ENCODE data around the gene CALN1.
"Not testable (repeated sequence)": the region's sequence is repeated elsewhere in the genome, so short reads cannot be mapped to it uniquely, and the experiment has no call there.

The CALN1 gene

DNA sequence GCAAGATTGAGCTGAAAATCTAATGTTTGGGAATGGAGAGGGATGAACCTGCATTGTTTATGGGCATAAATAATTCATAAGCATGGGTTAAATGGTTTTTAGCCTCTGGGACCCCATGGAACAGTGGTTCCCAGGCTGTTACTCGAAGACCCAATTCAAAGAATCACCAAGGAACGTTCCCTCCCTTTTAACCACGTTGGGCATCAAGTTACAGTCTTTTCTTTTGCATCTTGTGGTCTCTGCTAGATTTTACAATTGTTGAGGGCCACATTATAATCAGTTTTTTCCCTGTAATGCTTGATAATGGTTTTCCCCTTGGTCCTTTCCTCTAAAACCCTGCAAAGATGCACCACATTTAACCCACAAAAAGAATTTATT is 2.5 kb downstream of the CALN1 start:
- DNase-seq, result no peak

GRCh38 chr7:72408966-72409637 is 3.0 kb downstream of the CALN1 start:
- DNase-seq, result no peak

- no peak for DNase-seq
Observed at GRCh38 chr7:72406820-72407403, 5.2 kb downstream of the CALN1 start.

GRCh38 chr7:72405871-72406270 is 6.3 kb downstream of the CALN1 start:
- DNase-seq, result peak in 7 of 58 donors; percentile 1 to 25 (median 7)

- peak in 39 of 58 donors; percentile 0 to 65 (median 28) for DNase-seq
Observed at GRCh38 chr7:72405418-72405817, 6.7 kb downstream of the CALN1 start.

DNA sequence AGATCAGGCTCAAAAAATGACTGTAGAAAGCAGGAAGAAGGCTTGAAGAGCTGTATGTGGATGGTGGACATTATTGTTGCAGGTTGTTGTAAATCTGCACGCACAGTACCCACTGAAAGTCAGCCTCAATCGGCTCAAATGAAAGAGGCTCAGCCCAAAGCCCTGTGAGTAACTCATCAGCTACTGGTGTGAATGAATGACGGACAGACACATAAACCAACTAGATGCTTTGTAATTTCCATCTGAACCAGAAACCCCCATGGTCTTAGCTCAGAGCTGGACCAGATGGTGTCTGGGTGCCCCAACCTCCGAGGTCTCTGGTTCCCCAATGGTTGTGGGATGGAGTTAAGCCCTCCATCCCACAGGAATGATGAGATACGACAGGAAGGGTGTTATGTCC is 7.4 kb downstream of the CALN1 start:
- no peak for DNase-seq

DNA sequence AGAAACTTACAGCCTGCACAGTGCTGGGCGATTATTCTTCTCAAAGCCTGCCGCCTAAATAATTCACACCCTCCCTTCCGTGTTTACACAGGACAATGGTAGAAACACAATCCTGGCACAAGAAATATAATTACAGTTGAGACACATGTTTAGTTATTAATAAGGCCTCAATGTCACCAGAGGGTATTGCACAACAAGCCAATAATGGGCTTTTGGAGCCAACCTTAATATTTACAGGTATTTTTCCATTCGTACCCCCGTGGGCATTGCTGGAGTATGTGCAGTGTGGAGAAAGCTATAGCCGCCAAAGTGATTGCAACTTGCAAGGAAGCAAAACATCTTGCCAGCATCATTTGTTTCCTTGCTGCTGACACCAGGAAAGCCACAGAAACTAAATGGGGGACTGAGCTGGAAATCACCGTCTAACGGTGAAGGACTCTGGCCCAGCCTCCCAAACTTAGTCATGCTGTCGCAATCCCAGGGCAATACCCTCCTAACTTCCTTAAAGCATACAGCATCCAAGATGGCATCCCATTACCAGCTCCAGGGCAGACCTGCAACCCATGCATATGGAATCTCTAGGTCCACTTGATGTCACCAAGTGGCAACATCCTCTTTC is 8.6 kb downstream of the CALN1 start:
- DNase-seq, result no peak

- DNase-seq, result no peak
Observed at GRCh38 chr7:72394016-72394415, 18.1 kb downstream of the CALN1 start.

DNA sequence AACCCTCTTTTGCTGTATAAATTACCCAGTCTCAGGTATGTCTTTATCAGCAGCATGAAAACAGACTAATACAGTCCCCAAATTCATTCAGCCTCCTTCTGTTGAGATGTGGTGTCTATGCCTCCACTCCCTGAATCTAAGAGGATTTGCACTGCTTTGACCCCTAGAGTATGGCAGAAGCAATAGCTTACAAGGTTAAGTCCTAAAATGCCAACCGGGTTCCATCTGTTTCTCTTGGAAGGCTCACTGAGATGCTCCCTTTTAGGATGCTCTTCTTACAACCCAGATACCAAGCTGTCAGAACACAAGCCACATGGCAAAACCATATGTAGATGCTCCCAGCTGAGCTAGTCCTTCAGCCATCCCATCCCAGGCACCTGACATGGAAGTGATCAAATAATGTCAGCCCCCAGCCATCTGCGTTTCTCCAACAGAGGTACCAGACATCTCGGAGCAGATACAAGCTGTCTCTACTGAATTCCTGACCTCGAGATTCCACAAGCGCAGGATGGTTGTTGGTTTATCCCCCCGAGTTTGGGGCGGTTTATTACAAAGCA is 20.2 kb downstream of the CALN1 start:
- no peak for DNase-seq

DNA sequence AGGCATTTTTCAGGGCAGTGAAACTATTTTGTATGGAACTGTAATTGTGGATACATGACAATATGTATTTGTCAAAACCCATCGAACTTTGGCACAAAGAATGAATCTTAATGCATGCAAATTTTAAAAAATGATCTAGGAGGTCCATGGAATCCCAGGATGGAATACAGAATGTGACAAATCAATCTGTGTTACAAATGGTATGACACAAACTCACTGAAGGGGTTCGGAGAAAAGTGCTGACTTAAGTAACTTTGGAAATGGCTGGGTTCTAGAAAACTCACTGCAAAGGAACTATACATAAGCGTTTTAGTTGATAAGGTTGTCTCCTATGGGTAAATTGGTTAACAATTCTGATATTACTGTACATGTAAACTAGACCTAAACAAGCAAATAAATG is 26.0 kb downstream of the CALN1 start:
- no peak for DNase-seq

DNA sequence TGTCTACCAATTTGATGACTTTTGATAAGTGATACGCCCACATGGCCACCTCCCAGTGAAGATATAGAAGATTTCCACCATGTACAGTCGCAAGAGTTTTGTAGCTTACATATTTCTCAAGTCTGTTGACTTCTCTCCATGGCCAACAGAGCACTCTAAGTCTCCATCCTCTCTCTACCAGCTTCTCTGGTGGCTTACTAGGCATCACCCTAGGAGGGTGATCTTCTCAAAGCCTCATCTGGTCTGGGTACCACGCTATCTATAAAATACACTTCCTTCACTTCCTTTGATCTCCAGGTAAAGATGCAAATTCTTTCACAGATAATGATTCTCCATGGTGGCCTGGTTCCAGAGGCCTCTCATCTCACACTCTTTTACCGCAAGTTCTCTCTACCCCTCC is 49.9 kb downstream of the CALN1 start:
- DNase-seq, result no peak

GRCh38 chr7:72345208-72345727 is 66.9 kb downstream of the CALN1 start:
- DNase-seq, result no peak

- no peak for DNase-seq
Observed at GRCh38 chr7:72343991-72344390, 68.1 kb downstream of the CALN1 start.

- DNase-seq, result not testable (repeated sequence)
Observed at GRCh38 chr7:72343354-72343753, 68.8 kb downstream of the CALN1 start.

DNA sequence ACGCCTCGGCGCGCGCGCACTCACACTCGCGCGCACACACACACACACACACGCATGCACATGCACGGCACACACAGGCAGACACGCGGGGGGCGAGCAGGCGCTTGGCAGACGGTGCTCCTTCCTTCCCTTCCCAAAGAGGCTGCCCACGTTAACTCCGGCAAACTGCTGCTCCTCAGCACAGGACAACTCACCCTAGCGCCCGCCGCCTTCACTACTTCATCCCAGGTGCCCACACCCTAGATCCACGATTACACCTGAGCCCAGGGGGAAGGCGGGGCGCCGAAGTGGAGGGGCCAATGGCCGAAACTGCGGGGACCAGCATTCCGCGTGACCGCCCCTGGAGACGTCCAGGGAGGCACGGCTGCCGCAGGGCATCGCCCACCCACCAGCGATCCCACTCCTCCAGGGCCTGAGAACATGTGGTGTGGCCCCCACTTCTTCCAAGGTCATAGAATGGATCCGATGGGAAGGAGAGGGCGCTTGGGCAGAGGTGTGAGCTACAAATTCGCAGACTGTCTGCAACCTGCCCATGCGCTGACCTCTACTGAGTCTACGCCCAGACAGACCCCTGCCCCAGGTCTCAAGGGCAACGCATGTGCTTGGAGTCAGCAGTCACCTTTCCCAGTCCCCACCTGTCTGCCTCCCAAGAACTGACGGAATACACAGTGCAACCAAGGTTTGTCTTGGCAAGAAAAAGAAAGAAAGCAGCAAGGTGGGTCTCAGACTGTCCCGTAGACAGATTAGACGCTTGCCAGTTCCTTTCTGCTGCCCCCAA is 74.6 kb downstream of the CALN1 start:
- peak in 14 of 58 donors; percentile 7 to 67 (median 40) for DNase-seq

GRCh38 chr7:72336632-72337389 is 75.3 kb downstream of the CALN1 start:
- peak in 20 of 58 donors; percentile 14 to 67 (median 40) for DNase-seq

GRCh38 chr7:72336382-72336631 is 75.8 kb downstream of the CALN1 start:
- DNase-seq, result peak in 5 of 58 donors; percentile 16 to 28 (median 24)

DNA sequence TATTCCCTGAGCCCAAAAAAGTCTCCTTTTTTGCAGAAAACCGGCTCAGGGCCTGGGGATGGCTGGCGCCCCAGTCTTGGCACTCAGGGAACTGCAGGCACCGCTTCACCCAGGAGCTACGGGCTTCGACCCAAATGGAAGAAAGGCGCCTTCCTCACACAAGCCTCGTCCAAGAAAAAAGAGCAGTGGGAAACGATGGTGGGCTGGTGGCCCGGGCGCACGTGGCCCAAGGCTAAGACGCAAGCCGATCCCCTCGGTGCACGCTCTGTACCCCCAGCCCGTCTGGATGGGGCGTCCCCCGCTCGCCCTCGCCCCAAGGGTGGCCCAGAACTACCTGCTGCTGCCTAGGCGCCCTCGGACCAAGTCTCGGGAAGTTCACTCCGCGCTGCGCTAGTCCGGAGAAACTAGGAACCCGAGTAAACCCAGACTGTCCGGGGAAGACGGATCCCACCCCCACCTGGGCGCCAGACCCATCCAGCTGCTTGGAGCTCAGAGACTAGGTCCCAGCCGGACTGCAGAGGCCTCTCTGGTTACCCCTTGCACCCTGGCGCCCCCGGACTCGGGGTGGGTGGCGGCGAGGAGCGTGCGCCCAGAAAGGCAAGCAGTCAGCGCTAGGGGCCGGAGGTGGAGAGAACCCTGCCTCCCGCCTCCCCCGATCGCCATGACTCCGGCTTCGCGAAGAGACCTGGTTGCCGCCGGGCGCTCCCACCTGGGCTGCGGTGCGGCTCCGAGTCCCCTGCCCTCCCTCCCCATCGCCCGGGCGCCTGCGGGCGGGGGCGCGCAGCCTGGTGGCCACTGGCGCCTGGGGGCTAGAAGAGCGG is 76.4 kb downstream of the CALN1 start:
- peak in 13 of 58 donors; percentile 3 to 51 (median 15) for DNase-seq

GRCh38 chr7:72334698-72335097 is 77.4 kb downstream of the CALN1 start:
- DNase-seq, result no peak

DNA sequence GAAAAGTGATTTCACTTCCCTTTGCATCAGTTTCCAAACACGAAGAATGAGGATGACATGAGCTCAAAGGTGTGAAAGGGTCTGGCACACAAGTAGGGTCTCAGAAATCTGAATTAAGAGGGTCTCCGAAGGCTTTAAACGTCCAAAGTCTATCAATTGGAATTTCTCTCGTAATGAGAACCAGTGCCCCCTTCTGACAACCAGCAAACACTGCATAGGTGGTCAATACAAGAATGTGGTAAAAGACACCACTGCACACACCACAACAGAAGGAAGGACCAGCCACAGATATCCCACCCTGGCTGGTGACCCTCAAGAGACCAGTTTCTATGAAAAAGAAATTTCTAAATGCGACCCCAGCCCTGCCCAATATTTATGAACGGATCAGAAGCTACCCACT is 78.1 kb downstream of the CALN1 start:
- peak in 1 of 58 donors; percentile 7 for DNase-seq
